Stimulated activated CD4-positive, alpha-beta T cell treated with anti-CD3 and anti-CD28 coated beads, Interleukin-4, amount 100 ng/mL, for 24 hours (primary cell): ENCODE measurements around the gene BAG3.
A peak's percentile ranks its signal among the peaks of the same experiment; 100 is the strongest.

Experiments used
- DNase-seq: peaks from one replicate; pipeline ENCODE4 v3.0.0-alpha.2; 2020

Gene BAG3

DNA sequence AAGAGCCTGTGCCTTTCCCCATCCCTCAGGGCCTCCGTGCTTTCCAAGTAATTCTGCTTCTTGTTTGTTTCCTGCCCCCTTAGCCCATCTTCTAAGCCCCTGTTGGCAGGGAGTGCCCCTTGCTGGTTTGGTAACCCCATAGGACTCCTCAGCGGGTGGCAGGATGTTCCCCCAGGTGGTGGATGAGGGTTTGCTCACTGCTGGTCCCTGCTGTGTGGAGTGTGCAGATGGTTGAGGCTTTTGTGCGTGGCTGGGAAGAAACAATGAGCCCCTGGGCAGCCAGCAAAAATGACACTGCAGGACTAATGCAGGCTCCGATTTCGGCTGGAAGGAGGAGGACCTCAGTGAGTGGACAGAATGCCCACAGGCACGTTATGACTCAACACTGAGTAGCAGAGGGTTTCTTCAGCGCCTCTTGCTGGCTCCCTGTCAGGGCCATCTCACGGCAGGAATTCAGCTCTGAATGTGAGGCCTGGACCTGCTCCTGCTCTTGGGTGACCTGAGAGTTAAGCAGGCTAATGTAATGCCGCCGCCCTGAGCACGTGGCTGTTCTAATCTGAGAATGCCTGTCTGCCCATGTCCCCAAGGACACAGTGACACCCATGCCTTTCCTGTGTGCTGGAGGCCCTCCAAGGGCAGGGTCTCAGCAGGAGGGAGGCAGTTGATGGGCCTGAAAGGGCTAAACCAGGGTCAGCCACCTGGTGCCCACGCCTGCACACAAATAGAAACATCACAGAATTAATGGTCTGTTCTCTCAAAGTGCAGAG, 16.6 kb downstream of the BAG3 start:
- no peak for DNase-seq

DNA sequence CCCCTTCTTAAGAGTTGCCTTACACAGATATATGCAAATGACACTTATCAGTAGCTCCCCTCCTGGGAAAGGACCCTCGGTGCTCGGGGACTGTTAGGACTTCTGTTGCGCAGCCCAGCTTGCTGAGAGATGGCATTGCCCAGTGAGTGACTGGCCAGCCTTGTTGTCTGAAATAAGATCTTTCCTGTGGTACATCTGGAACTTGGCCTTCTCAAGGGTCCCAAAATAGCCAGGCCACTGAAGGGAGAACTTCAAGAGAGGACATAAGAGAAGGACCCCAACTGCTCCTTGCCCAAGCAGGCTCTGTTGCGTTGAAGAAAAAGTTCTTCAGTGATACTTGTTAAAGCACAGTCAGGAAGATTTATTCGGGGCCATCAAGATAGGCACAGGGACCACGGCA, 17.3 kb downstream of the BAG3 start:
- no peak for DNase-seq

DNA sequence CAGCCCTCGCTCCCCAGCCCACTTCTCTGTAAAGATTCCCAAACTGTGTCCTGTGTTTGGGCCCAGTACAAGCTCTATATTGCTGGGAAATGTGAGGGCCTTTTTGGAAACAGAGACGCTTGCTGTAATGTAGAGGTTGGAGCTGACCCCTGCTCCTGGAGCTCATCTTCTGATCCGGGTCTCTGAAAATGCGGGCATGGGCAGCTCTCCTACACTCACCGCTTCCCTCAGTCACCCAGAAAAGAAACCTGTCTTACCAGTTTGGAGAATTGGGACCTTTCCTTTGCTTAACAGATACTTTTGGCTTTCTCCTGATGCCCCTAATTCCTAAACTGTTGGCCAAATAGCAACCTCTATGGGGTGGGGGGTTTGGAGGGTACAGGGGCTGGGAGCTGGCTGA, 18.2 kb downstream of the BAG3 start:
- DNase-seq = no peak

DNA sequence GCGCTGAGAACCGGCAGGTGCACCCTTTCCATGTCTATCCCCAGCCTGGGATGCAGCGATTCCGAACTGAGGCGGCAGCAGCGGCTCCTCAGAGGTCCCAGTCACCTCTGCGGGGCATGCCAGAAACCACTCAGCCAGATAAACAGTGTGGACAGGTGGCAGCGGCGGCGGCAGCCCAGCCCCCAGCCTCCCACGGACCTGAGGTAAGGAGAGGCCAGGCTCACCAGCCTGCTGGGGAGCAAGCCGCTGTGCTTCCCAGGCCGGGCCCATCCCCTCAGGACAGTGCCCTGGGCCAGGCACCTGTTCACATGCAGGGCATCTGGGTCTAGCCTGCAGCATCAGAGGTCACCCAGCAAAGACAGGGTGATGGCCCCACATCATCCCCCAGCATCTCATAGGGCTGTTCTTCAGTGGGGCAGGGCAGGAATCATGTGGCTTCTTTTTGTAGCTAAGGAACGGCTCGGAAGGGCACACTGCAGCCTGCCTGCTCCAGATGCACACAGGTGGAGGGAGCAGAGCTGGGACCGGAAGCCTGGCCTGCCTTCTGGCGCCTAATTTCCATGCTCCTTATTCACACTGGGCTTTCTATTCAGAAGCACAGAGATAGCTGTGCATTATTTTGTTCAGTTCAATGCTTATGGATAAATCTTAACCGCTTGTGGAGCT, 18.9 kb downstream of the BAG3 start:
- no peak for DNase-seq

DNA sequence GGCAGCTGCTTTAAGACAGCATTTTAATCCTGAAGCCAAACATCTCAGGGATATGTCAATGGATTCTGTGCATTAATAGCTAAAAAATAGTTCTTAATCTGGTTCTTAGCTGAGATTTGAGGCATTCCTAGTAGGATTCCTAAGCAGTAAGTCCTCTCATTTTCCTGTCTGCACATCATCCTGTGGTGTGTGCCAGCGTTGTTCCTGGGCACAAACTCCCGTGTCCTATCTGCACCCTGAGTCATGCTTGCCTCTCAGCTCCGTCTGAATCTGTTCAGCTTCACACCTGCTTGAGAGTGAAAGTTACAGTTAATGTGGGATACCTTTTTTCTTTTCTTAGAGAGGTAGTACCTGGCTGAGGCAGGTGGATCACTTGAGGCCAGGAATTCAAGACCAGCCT, 19.5 kb downstream of the BAG3 start:
- no peak for DNase-seq

DNA sequence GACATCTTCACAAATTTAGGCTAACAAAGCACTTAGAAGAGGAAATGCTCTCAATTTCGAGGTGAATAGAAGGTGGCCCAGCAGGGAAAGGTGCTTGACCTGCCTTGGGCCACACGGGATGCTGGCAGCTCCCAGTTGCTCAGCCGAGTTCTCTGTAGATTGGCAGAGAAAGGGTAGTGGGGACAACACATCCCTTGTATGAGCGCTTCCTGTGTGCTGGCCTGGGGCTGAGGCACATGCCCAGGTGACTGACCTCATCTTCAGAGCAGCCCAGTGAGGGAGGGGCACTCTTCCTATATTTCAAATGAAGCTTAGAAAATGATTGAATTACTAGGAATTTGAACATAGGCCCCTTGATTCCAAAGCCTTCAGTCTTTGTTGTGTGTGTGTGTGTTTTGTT, 20.2 kb downstream of the BAG3 start:
- no peak for DNase-seq

DNA sequence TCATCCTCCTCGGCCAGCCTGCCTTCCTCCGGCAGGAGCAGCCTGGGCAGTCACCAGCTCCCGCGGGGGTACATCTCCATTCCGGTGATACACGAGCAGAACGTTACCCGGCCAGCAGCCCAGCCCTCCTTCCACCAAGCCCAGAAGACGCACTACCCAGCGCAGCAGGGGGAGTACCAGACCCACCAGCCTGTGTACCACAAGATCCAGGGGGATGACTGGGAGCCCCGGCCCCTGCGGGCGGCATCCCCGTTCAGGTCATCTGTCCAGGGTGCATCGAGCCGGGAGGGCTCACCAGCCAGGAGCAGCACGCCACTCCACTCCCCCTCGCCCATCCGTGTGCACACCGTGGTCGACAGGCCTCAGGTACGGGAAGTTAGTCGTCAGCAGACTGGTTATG, 21.1 kb downstream of the BAG3 start:
- DNase-seq = no peak

- DNase-seq = no peak
Observed at GRCh38 chr10:119673271-119673670, 22.1 kb downstream of the BAG3 start.

DNA sequence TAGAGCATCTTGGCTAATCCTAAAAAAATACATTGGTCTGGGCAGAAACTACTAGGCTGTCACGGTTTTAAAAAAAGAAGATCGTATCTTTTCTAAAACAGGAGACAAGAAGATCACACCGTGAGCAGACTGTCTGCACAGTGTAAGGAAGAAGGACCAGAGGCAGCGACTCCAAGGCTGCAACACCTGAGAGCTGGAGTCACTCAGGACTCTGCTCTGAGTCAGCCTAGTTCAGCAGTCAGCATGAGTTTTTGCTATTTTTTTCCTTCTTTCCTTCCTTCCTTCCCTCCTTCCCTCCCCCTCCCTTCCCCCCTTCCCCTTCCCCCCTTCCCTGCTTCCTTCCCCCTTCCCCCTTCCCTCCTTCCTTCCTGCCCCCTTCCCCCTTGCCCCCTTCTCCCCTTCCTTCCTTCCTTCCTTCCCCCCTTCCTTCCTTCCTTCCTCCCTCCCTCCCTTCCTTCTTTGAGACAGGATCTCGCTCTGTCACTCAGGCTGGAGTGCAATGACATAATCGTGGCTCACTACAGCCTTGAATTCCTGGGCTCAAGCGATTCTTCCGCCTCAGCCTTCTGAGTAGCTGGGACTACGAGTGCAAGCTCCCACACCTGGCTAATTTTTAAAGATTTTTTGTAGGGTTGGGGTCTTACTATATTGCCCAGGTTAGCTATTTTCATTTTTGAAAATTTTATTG, 24.4 kb downstream of the BAG3 start:
- no peak for DNase-seq

DNA sequence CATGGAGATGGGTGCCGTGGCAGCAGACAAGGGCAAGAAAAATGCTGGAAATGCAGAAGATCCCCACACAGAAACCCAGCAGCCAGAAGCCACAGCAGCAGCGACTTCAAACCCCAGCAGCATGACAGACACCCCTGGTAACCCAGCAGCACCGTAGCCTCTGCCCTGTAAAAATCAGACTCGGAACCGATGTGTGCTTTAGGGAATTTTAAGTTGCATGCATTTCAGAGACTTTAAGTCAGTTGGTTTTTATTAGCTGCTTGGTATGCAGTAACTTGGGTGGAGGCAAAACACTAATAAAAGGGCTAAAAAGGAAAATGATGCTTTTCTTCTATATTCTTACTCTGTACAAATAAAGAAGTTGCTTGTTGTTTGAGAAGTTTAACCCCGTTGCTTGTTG, 25.9 kb downstream of the BAG3 start:
- no peak for DNase-seq

- no peak for DNase-seq
Observed at GRCh38 chr10:119677904-119678755, 26.9 kb downstream of the BAG3 start.

DNA sequence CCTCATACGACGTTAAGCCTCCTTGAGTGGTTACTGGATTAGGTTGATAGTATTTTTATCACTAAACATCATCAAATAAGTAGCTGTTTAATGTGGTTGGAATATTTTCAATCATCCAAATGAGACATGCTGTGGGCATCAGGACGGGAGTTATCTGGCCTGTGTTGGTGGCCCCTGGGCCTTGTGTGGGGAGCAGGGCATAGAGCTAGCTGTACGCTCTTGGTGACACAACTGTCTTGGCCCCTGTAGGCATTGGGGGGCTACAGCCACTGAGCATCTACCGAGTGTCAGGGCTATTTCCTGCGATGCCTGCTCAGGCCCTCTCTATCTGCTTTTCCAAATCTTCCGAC, 28.3 kb downstream of the BAG3 start:
- no peak for DNase-seq

- DNase-seq = no peak
Observed at GRCh38 chr10:119680050-119680449, 28.9 kb downstream of the BAG3 start.

- peak; percentile 23 for DNase-seq
Observed at GRCh38 chr10:119680650-119681081, 29.5 kb downstream of the BAG3 start.

GRCh38 chr10:119686465-119687191, 35.4 kb downstream of the BAG3 start:
- DNase-seq = peak; percentile 90

DNA sequence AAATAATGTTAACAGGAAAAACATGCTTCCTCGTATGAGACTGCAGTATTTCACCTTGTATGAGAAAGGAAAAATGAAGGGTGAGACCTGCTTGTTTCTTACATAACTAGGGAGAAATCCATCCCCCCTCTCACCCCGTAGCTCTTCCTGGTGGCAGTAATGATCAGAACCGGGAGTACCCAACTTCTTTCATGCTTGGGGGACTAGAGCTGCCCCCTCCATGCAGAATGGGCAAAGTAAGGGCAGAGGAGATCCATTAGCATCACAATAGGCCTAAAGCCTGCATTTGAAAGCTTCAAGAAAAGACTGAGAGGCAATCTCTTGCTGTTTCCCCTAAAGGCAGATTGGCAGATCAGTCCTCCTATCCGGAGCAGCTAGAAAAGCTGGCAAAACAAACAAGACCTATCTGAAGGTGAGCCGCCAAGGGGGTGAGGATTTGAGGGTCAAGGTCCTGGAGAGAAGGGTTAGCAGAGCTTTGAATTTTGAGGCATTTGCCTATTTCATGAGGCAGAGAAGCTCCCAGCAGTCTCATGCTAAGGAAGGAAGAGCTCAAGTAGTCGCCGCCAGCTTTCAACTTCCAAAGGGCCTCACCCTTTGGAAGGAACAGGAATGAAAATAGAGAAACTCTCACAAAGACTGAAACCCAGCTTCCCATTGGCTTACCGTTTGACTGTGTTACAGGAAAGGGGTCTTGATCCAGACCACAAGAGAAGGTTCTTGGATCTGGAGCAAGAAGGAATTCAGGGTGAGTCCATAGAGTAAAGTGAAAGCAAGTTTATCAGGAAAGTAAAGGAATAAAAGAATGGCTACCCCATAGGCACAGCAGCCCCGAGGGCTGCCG, 36.2 kb downstream of the BAG3 start:
- no peak for DNase-seq

GRCh38 chr10:119688033-119688508, 36.9 kb downstream of the BAG3 start:
- no peak for DNase-seq

DNA sequence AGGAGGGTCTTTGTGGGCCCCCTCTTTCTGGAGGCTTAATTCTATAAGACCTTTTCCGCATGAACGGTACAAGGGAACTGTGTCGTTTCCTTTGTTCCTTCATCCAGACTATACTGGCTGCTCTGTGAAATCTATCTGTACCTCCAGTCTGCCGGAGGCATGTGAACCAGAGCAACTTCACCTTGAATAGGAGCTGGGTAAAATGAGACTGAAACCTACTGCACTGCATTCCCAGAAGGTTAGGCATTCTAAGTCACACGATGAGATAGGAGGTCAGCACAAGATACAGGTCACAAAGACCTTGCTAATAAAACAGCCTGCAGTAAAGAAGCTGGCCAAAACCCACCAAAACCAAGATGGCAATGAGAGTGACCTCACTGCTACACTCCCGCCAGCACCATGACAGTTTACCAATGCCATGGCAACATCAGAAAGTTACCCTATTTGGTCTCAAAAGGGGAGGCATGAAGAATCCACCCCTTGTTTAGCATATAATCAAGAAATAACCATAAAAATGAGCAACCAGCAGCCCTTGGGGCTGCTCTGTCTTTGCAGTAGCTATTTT, 37.9 kb downstream of the BAG3 start:
- DNase-seq = no peak

GRCh38 chr10:119691726-119692125, 40.5 kb downstream of the BAG3 start:
- DNase-seq = no peak

GRCh38 chr10:119693262-119693957, 42.2 kb downstream of the BAG3 start:
- no peak for DNase-seq
